Endometrial microvascular endothelial cells (primary cell): ENCODE data around the gene LZIC. TPM values are rescaled to one million over a fixed set of nuclear protein-coding genes. Genes with fewer than 3 reads are reported as not detected.

Experiments
- in situ Hi-C: cut with HindIII; loops from 2 replicates; pipeline ENCODE4 v1.10.0; 2017; ENCODE audit warnings: low sequenced_read_pairs, low pct_unique_long_range_greater_than_20kb; ENCODE audit errors: inconsistent ontology term
- total RNA-seq: library from RNA; depleted of rRNA; stranded (reverse); fragments of >200 nt; gene quantifications from one replicate; pipeline ENCODE4 v1.2.3, GENCODE V29; 2015; ENCODE audit errors: inconsistent ontology term

LZIC gene
- total RNA-seq, 1 donor from 2014 or later: 19.0 TPM

DNA sequence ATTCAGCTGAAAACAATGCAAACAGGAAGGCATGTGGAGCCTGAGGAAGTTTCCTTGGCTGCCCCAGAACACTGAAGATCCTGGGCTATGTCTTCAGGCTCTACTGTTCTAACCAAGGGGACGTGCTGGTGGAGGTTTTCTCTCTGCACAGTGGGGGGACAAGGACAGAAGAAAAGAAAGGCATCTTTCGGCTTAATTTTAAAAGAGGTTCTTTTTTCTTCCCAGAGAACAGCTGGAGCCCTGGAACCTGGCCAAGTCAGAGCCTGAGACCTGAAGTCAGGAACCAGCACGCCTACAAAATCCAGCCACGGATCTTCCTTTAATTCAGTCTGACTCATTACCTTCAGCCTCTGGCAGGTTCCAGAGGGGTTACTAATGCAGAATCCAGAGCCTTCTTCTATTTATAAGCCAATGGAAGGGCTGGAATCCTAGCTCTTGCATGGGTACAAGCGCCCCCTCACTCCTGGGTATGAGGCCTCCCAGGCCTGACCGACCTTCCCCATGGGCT lies 52.9 kb downstream of the LZIC start:
- in situ Hi-C loops: loop anchor here (25.0 kb wide), 1 partner anchor 103 kb away; no protein-coding TSS in a partner anchor

GRCh38 chr1:9889411-9889810 lies 53.8 kb downstream of the LZIC start:
- in situ Hi-C loops: loop anchor here (25.0 kb wide), 1 partner anchor 102 kb away; no protein-coding TSS in a partner anchor

DNA sequence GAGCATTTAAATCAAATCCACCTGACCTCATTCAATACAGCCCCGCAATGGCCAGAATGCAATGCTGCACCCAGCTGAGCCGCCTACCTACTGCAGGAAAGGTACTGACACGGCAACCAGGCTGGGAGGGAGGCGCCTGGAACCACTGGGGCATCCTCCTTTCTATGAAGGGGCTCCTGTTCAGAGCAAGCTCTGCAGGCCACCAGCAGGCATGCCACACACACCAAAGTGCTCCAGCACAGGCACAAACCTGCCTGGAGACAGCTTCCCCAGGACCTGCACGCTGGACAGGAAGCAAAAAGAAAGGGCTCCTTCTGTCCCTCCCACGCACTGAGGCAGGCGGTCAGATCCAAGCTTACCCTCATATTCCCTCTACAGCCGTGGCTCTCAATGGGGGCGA lies 54.3 kb downstream of the LZIC start:
- in situ Hi-C loops: loop anchor here (25.0 kb wide), 1 partner anchor 102 kb away; no protein-coding TSS in a partner anchor

GRCh38 chr1:9887070-9887469 lies 56.1 kb downstream of the LZIC start:
- in situ Hi-C loops: loop anchor here (25.0 kb wide), 1 partner anchor 100 kb away; no protein-coding TSS in a partner anchor

GRCh38 chr1:9886092-9886742 lies 57.0 kb downstream of the LZIC start:
- in situ Hi-C loops: loop anchor here (25.0 kb wide), 1 partner anchor 99 kb away; no protein-coding TSS in a partner anchor

DNA sequence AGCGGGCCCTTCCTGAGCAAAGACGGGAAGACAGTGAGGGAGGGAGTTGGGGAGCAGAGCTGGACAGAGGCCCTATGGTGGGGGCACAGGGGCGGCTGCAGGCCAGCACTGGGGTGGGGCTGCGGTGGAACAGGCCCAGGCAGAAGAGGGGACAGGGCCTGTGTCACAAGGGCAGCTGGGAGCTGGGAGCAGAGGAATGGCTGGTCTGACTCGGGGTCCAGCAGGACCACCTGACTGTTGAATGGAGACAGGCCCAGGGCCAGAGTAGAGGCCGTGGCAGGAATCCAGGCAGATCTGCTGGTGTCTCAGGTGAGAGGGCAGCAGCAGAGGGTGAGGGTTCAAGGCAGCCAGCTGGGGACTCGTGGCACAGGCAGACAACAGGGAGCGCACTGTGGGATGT lies 58.4 kb downstream of the LZIC start:
- in situ Hi-C loops: loop anchor here (25.0 kb wide), 1 partner anchor 98 kb away; no protein-coding TSS in a partner anchor

DNA sequence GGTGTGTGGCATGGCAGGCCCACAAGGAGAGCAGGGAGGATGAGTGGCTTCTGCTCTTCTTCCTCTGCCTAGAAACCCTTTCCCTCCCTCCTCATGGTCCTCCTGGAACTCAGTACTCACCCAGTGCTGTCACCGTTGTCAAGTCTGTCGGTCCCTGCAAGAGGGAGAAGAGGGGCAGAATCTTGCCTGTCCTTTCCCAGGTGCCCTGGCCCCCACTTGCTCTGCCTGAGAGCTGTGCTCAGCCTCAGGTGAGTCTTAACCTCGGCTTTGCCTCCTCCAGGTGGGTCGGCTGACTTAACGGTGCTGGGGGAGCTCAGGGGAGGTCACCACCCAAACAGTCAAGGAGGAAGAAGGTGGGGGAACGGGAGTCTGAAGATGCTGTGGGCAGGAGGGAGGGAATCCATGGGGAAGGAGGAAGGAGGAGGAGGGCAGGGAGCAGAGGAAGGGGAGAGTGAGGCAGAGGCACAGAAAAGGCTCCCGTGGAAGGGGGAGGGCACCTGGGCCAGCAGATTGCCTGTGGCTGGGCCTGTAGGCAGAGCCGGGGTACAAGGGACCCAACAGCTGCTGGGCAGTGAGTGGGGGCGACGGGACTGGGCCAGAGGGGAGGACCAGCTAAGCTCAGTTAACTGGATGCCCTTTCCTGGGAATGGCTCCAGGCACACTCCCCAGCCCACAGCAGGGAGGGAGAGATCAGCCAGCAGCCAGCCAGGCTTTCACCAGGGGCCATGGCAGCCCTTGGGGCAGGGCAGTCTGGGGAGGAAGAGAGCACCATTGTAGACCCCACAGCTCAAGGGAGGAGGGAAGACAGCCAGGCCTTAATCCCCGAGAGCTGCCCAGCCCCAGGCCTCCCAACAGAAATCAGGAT lies 59.4 kb downstream of the LZIC start:
- in situ Hi-C loops: loop anchor here (25.0 kb wide), 1 partner anchor 97 kb away; no protein-coding TSS in a partner anchor

DNA sequence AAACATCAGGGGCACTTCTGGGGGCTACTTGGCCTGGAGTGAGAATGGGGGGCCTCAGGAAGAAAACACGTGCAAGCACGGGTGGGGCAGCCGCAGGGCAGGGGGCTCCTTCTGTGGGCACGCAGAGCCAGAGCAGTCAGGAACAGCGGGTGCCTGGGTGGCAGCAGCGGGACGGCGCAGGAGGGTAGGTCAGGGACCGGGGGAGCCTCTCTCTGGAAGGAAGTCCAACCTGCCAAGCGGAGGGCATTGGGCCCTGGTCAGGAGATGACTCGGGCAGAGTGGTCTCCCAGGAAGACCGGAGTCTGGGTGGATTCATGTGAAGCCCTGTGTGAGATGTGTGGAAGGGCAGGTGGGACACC lies 60.3 kb downstream of the LZIC start:
- in situ Hi-C loops: loop anchor here (25.0 kb wide), 1 partner anchor 96 kb away; no protein-coding TSS in a partner anchor

GRCh38 chr1:9882296-9882944 lies 60.8 kb downstream of the LZIC start:
- in situ Hi-C loops: loop anchor here (25.0 kb wide), 1 partner anchor 95 kb away; no protein-coding TSS in a partner anchor

- in situ Hi-C loops: loop anchor here (25.0 kb wide), 1 partner anchor 95 kb away; no protein-coding TSS in a partner anchor
These were observed 61.3 kb downstream of the LZIC start for GRCh38 chr1:9881838-9882249.

Other genes starting within 250 kb of the LZIC start
- gene CLSTN1, start 119.4 kb downstream of the LZIC start, total RNA-seq: 98.4 TPM
- gene CTNNBIP1, start 33.1 kb downstream of the LZIC start, total RNA-seq: 32.3 TPM
- gene NMNAT1, start 84 bp upstream of the LZIC start, total RNA-seq: 5.8 TPM
- not detected for gene RBP7, start 53.8 kb upstream of the LZIC start, total RNA-seq
- gene UBE4B, start 89.6 kb upstream of the LZIC start, total RNA-seq: 40.1 TPM